Activated naive CD4-positive, alpha-beta T cell treated with anti-CD3 and anti-CD28 coated beads, Interleukin-2, amount 10 ng/mL, durations not matched to agents 7 days and 5 days (primary cell): ENCODE measurements around the gene TSPAN14.
A peak's percentile ranks its signal among the peaks of the same experiment; 100 is the strongest.

Source experiments
- CTCF ChIA-PET: fragments of 350-600 bp; sonication (Branson Sonifier 250); formaldehyde crosslinking; loops from one replicate; lab custom pipeline; 2021; ENCODE audit warnings: antibody characterized with exemption; lab: Charles Lee
- DNase-seq: peaks from one replicate; pipeline ENCODE4 v3.0.0-alpha.2; 2020
- H3K27ac Mint-ChIP-seq: one replicate; pipeline ENCODE4 v1.8.0; 2021; ENCODE audit warnings: mild to moderate bottlenecking, moderate library complexity, mixed read lengths
- H3K27me3 Mint-ChIP-seq: one replicate; pipeline ENCODE4 v1.8.0; 2021; ENCODE audit warnings: mild to moderate bottlenecking, mixed read lengths
- H3K36me3 Mint-ChIP-seq: one replicate; pipeline ENCODE4 v1.8.0; 2021; ENCODE audit warnings: mixed read lengths
- H3K4me1 Mint-ChIP-seq: one replicate; pipeline ENCODE4 v1.8.0; 2021; ENCODE audit warnings: mixed read lengths
- H3K4me3 Mint-ChIP-seq: one replicate; pipeline ENCODE4 v1.8.0; 2021; ENCODE audit warnings: mild to moderate bottlenecking, moderate library complexity, mixed read lengths
- H3K9me3 Mint-ChIP-seq: one replicate; pipeline ENCODE4 v1.8.0; 2021; ENCODE audit warnings: mixed read lengths

TSPAN14 gene

DNA sequence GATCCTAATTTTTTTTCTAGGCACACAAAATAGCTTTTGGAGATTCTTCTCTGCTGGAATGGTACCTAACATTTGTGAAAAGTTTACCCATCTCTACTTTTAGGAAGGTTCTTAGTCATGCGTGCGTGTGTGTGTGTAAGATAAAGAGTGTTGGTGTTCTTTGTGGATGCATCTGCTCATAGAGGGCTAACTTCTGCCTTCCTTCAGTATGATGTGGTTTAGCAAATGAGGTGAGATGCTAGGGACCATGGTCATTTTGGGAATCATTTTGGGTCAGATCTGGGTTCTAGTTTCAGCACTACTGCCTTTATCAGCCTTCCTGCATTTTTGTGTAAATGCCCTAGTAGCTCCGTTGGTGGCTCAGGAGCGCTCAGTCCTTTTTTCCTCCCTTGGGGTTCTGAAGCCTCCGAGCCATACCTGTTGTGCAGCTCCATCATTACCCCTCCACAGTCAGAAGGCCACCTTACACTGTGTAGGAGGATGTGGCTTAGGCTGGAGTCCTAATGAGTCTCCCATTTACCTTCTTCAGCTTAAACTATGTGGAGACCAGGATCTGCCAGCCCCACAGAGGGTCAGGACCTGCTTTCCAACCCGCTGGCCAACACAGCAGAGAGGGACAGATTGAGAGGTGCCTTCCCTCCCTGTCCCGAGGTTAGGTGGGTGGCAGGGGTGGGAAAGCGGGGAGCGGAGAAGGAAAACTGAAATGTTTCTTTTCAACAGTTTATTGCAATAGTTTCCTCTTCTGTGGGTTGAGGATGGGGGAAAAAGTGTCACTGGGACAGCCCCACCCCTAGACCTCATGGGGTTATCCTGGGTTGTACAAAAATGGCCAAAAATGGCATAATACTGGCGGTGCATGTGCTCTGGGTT lies 31.2 kb downstream of the TSPAN14 start:
- no peaks in the 10 kb centered on the region for H3K9me3 Mint-ChIP-seq
- H3K27ac Mint-ChIP-seq = peak overlapping the region; percentile 95
- DNase-seq = no peak
- CTCF ChIA-PET = interaction anchor here (0.7 to 2.6 kb wide), 9 partner anchors 8 to 178 kb away, joined by 3 to 11 read pairs (median 4); no protein-coding TSS in a partner anchor
- peak overlapping the region; percentile 64 for H3K4me3 Mint-ChIP-seq
- H3K27me3 Mint-ChIP-seq = no peaks in the 10 kb centered on the region
- H3K36me3 Mint-ChIP-seq = peaks cover 64% of the 10 kb centered on the region
- peaks cover 94% of the 10 kb centered on the region for H3K4me1 Mint-ChIP-seq

DNA sequence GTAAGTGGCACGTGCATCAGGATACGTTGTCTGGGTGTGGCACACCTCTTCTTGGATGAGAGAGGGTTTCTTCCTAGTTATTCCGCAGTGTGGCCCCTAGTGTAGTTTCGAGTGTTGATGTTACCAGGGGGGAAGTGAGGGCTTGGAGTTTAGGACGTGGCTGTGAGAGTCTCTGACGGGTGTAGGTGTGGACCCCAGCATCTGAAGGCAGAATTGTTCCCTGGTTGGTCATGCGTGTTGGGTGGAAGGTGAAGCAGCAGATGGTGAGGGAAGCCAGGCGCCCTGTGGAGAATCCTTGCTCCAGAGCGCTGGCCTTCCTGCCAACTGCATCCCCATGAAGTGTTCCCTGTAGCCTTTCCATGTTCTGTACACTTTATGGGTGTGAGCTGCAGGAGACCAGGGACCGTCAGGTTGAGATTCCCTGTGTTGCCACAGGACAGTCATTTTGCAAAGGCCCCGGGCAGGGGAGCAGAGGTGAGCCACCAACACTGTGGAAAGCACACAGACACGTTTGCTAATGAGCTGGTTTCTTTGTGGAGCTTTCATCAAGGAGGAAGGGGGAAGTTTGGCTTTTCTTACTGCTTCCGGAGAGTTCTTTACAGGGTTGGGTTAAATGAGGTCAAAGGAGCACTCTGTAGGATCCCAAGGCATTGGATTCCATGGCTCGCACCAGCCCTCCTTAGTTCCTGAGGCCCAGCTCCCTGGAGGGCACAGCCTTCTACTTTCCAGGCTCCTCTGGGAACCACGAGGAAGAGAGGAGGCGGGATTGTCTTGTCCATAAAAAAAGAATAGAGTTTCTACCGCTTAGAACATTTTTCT lies 32.0 kb downstream of the TSPAN14 start:
- Mint-ChIP-seq H3K27me3 (no peaks in the 10 kb centered on the region), H3K4me1 (peaks cover 95% of the 10 kb centered on the region), H3K4me3 (peak overlapping the region; percentile 64), H3K9me3 (no peaks in the 10 kb centered on the region), H3K36me3 (peaks cover 65% of the 10 kb centered on the region), H3K27ac (peak overlapping the region; percentile 95)
- CTCF ChIA-PET = interaction anchor here (0.7 to 4.5 kb wide), 10 partner anchors 13 to 177 kb away, joined by 3 to 36 read pairs (median 4); no protein-coding TSS in a partner anchor
- DNase-seq = no peak

DNA sequence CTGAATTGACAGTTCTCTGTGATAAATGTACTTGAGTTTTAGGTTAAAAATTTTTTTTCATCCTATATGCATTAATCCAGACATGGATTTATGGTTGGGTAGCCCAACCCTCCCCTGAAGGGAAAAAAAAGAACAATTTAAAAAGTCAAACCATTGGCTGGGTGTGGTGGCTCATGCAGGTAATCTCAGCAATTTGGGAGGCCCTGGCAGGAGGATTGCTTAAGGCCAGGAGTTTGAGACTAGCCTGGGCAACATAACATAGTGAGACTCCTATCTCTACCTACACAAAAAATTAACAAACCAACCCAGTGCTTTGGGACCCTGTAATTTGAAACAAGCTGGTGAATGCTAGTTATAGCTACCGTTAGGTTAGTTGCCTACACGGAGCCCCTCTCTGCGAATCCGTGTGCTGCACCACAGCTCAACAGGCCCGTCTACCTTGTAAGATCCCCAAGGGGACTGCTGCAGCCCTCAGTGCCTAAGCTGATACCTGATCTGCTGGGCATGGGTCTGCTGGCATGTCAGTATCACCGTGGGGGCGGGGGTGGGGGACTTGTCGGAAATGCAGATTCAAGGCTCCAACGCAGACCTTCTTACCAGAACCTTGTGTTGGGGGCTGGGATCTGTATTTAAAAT lies 32.8 kb downstream of the TSPAN14 start:
- peaks cover 67% of the 10 kb centered on the region for H3K36me3 Mint-ChIP-seq
- CTCF ChIA-PET = interaction anchor here (0.7 to 4.5 kb wide), 7 partner anchors 12 to 27 kb away, joined by 3 to 36 read pairs (median 4); no protein-coding TSS in a partner anchor
- no peaks in the 10 kb centered on the region for H3K27me3 Mint-ChIP-seq
- no peak for DNase-seq
- no peaks in the 10 kb centered on the region for H3K9me3 Mint-ChIP-seq
- H3K4me1 Mint-ChIP-seq = peaks cover 95% of the 10 kb centered on the region
- H3K27ac Mint-ChIP-seq = peak overlapping the region; percentile 95
- H3K4me3 Mint-ChIP-seq = peak overlapping the region; percentile 72

DNA sequence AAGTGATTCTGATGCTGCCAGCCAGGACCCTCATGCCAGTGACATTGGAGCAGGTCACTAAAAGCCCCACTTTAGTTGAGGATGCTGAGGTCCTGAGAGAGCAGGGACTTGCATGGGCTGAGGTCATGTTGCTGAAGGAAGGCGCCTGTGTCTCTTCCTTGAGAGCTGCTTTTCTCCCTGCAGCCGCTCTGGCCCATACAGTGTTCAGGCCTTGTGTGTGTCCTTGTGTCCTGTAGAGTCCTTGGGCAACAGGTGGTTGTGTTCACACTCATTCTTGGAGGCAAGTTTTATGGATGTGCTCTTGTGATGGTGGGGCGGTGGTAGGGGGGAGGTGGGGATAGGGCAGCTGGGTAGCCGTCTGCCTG lies 33.3 kb downstream of the TSPAN14 start:
- no peak for DNase-seq
- H3K4me1 Mint-ChIP-seq = peaks cover 96% of the 10 kb centered on the region
- H3K27me3 Mint-ChIP-seq = no peaks in the 10 kb centered on the region
- peak overlapping the region; percentile 72 for H3K4me3 Mint-ChIP-seq
- H3K36me3 Mint-ChIP-seq = peaks cover 70% of the 10 kb centered on the region
- no peaks in the 10 kb centered on the region for H3K9me3 Mint-ChIP-seq
- H3K27ac Mint-ChIP-seq = peak overlapping the region; percentile 95
- CTCF ChIA-PET = interaction anchor here (1.0 to 4.5 kb wide), 4 partner anchors 11 to 27 kb away, joined by 3 to 36 read pairs (median 9); no protein-coding TSS in a partner anchor

DNA sequence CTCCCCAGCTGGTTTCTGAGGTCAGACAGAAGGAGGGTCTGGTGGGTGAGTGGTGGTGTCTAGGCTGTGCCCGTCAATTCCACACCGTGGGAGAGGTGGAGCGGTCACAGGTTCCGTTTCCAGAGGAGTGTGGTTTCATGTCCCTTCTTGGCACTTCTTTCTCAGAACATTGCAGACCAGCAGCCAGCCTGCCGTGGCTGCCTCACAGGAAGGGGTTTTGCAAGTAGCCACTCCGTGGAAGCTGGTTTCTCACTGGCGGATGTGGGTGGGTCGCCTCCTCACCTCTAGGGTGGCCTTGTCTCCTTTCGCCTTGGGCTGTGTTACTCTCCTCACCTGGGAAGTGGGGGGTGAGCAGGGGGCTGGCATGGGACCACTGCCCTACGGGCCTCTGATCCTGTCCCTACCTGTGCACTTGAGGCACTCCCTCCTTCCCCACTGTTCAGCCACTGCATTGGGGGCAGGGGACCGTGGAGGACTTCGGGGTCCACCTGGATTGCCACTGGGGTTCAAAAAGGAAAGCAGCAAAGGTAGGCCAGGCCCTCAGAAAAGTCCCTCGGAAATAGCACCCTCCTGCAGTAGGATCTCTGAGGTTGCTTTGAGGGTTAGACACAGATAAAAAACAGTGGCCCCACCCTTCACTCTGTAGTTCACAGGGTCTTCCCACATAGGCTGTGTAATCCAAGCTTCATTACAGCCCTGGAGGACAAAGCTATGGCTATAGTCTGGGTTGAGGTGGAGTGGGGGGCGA lies 33.9 kb downstream of the TSPAN14 start:
- H3K27me3 Mint-ChIP-seq = no peaks in the 10 kb centered on the region
- CTCF ChIA-PET = interaction anchor here (1.0 to 4.5 kb wide), 6 partner anchors 11 to 27 kb away, joined by 3 to 36 read pairs (median 4); no protein-coding TSS in a partner anchor
- DNase-seq = peak; percentile 82
- peak overlapping the region; percentile 95 for H3K27ac Mint-ChIP-seq
- peaks cover 71% of the 10 kb centered on the region for H3K36me3 Mint-ChIP-seq
- H3K4me1 Mint-ChIP-seq = peaks cover 98% of the 10 kb centered on the region
- no peaks in the 10 kb centered on the region for H3K9me3 Mint-ChIP-seq
- peak overlapping the region; percentile 72 for H3K4me3 Mint-ChIP-seq

DNA sequence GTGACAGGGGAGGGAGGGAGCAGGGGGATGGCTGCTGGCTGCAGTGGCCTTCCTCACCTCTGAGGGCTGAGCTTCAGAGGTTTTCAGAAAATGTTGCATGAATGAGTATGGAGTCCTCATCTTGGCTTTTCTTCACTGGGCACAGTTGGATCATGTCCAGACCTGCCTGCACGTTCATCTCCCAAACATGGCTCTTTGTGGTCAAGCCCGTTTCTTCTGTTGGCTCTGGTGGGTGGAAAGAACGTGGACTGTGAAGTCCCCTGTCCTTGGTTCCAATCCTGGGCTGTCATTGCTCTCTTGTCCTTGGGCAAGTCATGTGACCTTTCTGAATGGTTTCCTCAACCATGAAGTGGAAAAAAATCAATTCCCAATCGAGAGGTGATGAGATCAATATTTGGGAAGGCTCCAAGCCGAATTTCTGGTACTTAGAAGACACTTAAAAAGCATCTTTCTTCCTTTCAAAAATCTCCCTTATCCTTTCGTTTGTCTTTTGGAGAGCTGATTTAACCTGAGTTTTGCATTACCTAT lies 34.5 kb downstream of the TSPAN14 start:
- peaks cover 98% of the 10 kb centered on the region for H3K4me1 Mint-ChIP-seq
- H3K27ac Mint-ChIP-seq = peak overlapping the region; percentile 95
- CTCF ChIA-PET = interaction anchor here (1.0 to 4.5 kb wide), 5 partner anchors 10 to 23 kb away, joined by 3 to 36 read pairs (median 6); no protein-coding TSS in a partner anchor
- H3K36me3 Mint-ChIP-seq = peaks cover 71% of the 10 kb centered on the region
- no peaks in the 10 kb centered on the region for H3K27me3 Mint-ChIP-seq
- no peaks in the 10 kb centered on the region for H3K9me3 Mint-ChIP-seq
- peak overlapping the region; percentile 72 for H3K4me3 Mint-ChIP-seq
- no peak for DNase-seq

DNA sequence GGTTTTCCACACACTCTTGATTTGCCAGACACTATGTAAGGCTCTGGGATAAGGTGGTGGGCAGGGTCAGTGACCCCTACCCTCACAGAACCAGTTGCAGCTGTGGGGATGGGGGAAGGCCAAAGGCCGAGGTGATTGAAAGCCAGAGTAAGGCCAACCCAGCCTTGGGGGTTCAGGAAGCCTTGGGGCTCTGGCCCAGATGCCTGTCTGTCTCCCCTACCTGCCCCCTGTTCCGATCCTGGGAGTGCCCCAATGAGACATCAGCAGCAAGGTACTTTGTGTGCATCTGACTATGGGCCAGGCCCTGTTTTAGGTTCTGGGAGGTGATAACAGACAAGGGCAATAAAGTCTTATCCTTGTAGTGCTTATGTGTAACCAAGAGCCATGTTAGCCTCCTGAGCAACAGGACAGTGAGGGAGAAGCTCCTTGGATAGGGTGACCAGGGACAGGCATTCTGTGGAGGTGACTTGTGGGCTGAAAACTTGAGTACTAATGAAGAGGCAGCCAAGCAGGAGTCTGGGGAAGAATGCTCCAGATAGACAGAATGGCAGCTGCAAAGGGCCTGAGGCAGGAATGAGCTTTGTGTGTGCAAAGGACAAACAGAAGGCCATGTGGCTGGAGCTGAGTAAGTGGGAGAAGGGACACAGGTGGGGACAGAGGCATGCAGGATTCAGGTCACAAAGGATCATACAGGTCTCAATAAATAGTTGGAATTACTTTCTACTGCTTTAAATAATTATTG lies 35.4 kb downstream of the TSPAN14 start:
- Mint-ChIP-seq H3K27ac (peak overlapping the region; percentile 95), H3K36me3 (peaks cover 74% of the 10 kb centered on the region)

DNA sequence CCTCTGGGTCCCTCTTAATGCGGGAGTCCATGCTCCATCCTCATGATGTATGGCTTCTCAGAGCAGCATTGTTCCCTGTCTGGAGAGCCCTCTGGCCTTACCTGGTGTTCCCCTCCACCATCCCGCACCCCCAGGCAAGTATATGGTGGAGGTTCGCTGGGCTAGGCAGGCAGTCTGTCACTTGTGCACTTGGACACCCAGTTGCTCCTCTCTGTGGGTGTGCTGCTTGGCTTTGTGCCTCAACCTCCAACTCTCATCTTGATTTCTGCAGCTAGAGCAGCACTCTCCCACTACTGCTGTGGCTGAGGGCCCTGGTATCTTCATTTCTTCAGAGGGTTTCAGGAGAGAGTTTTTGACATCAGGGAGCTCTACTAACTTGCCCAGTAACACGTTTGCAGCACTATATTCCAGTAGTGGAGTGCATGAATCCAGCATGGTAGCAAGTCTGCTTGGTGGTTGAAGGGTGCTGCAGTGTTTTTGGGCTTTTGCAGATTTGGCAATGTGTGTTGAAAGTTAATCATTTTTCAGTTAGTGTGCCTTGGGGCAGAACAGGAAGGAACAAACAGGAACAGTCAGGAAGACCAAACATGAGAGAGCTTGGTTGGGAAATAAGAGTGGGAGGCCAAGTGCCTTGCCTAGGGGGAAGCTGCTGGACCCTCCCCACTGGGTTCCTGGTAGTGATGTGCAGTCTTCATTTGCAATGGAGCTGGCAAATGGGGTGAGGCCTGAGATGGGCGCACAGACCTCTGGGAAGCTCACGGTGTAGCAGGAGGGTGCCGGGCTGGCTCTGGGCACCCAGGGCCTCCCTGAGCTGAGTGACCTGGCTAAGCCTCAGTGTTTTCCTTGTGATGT lies 37.4 kb downstream of the TSPAN14 start:
- DNase-seq = no peak
- Mint-ChIP-seq H3K4me3 (no peak overlapping the region), H3K27ac (peak overlapping the region; percentile 33), H3K4me1 (peaks cover 99% of the 10 kb centered on the region), H3K9me3 (peaks cover 4% of the 10 kb centered on the region), H3K36me3 (peaks cover 78% of the 10 kb centered on the region), H3K27me3 (no peaks in the 10 kb centered on the region)
- CTCF ChIA-PET = interaction anchor here (1.2 to 3.6 kb wide), 3 partner anchors 14 to 47 kb away, joined by 4 to 21 read pairs (median 11); no protein-coding TSS in a partner anchor

More for the DNA sequence above, 35.4 kb downstream of the TSPAN14 start:
- DNase-seq = no peak
- Mint-ChIP-seq H3K4me3 (no peak overlapping the region), H3K4me1 (peaks cover 99% of the 10 kb centered on the region), H3K9me3 (no peaks in the 10 kb centered on the region), H3K27me3 (no peaks in the 10 kb centered on the region)
- CTCF ChIA-PET = interaction anchor here (1.4 to 4.5 kb wide), 4 partner anchors 9 to 22 kb away, joined by 4 to 36 read pairs (median 10); no protein-coding TSS in a partner anchor

DNA sequence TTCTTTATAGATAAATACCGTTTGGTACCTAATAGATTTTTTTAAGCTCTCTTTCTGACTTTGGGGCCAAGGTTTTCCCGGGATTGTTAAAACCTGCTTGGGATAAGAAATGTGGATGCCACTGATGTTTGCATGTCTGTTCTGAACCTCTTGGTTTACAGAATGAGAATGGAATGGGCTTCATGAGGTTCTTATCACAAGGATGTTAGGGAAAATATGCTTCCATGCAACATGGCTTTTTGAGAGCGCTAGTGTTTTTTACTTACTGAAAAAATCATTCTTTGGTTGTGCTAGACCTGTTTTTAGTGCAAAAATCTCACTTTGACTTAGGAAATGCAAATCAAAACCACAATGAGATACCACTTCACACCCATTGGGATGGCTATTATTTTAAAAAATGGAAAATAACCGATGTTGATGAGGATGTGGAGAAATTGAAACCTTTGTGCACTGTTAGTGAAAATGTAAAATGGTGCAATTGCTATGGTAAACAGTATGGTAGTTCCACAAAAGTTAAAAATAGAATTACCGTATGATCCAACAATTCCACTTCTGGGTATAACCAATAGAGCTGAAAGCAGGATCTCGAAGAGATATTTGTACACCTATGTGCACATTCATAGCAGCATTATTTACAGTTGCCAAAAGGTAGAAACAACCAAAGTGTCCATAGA lies 38.9 kb downstream of the TSPAN14 start:
- Mint-ChIP-seq H3K36me3 (peaks cover 89% of the 10 kb centered on the region), H3K4me3 (peak overlapping the region; percentile 31), H3K27ac (peak overlapping the region; percentile 79), H3K4me1 (peaks cover 99% of the 10 kb centered on the region), H3K9me3 (peaks cover 11% of the 10 kb centered on the region), H3K27me3 (no peaks in the 10 kb centered on the region)
- CTCF ChIA-PET = interaction anchor here (0.6 to 3.6 kb wide), 5 partner anchors 9 to 110 kb away, joined by 3 to 21 read pairs (median 5); no protein-coding TSS in a partner anchor
- no peak for DNase-seq

DNA sequence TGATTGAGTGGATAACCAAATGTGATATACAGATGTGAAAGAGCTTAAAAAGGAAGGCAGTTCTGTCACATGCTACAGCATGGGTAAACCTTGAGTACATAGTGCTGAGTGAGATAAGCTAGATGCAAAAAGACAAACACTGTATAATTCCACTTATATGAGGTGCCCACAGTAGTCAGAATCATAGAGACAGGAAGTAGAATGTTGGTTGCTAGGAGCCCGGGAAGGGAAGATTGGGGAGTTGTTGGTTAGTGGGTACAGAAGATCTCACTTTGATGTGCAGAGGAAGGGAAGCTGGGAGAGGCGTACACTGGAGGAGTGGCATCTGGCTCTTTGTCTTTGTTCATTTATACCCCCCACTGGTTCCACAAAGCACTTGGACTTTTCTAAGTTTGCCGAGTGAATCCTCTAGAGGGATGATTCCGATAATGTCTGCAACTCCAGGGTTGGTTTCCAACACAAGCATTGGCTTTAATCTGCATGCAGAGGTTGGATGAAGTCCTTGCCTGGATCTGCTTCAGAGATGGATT lies 39.5 kb downstream of the TSPAN14 start:
- peaks cover 89% of the 10 kb centered on the region for H3K36me3 Mint-ChIP-seq
- no peaks in the 10 kb centered on the region for H3K27me3 Mint-ChIP-seq
- peak overlapping the region; percentile 79 for H3K27ac Mint-ChIP-seq
- CTCF ChIA-PET = interaction anchor here (0.6 to 3.6 kb wide), 5 partner anchors 9 to 111 kb away, joined by 3 to 21 read pairs (median 5); no protein-coding TSS in a partner anchor
- peak overlapping the region; percentile 31 for H3K4me3 Mint-ChIP-seq
- H3K4me1 Mint-ChIP-seq = peaks cover 99% of the 10 kb centered on the region
- peak; percentile 51 for DNase-seq
- peaks cover 11% of the 10 kb centered on the region for H3K9me3 Mint-ChIP-seq
